ENCODE data around the gene URI1.

URI1 gene

GRCh38 chr19:30023330-30023729, 81.3 kb downstream of the URI1 start:
- Histone ChIP-seq H3K79me2 (ENCODE audit: insufficient read depth, low read length) (no peaks in the 10 kb centered on the region), H3K9me2 (ENCODE audit: low read depth, low read length) (no peaks in the 10 kb centered on the region), H3K36me3 (ENCODE audit: insufficient read depth, low read length) (peaks cover 19% of the 10 kb centered on the region), H3K27me3 (ENCODE audit: insufficient read depth, low read length) (no peaks in the 10 kb centered on the region), H3K9me3 (ENCODE audit: low read length) (0 out of 2 replicates have a peak, but pooled peaks cover 4% of the 10 kb centered on the region), H3K4me1 (ENCODE audit: insufficient read depth, low read length, severe bottlenecking) (no peaks in the 10 kb centered on the region), H2AFZ (ENCODE audit: low read length) (no peak overlapping the region), H3K27ac (ENCODE audit: low read depth, low read length, poor library complexity, severe bottlenecking) (no peak overlapping the region), H3K9ac (ENCODE audit: low read length) (no peak overlapping the region), H3F3A (ENCODE audit: insufficient read depth, low read length) (no peaks in the 10 kb centered on the region), H4K20me1 (ENCODE audit: insufficient read depth, low read length) (no peaks in the 10 kb centered on the region), H3K4me2 (ENCODE audit: low read length) (no peak overlapping the region), H3K4me3 (ENCODE audit: low read depth, low read length, poor library complexity, severe bottlenecking) (no peak overlapping the region)
- TF ChIP-seq EZH2 (IDR thresholded peaks at IDR 0.05; ENCODE audit: borderline replicate concordance, low read length): no peak
- no peak for TF ChIP-seq CTCF (IDR thresholded peaks at IDR 0.05; ENCODE audit: low read length)

- H3K27ac ChIP-seq (ENCODE audit: low read depth, low read length, poor library complexity, severe bottlenecking): no peak overlapping the region
Observed at GRCh38 chr19:30024091-30024490, 82.1 kb downstream of the URI1 start.

GRCh38 chr19:30026933-30027332, 84.9 kb downstream of the URI1 start:
- Histone ChIP-seq H3K4me2 (ENCODE audit: low read length) (no peak overlapping the region), H3K27ac (ENCODE audit: low read depth, low read length, poor library complexity, severe bottlenecking) (no peak overlapping the region), H3K9me3 (ENCODE audit: low read length) (0 out of 2 replicates have a peak, but pooled peaks cover 4% of the 10 kb centered on the region), H4K20me1 (ENCODE audit: insufficient read depth, low read length) (no peaks in the 10 kb centered on the region), H2AFZ (ENCODE audit: low read length) (no peak overlapping the region), H3K36me3 (ENCODE audit: insufficient read depth, low read length) (peaks cover 40% of the 10 kb centered on the region), H3K9ac (ENCODE audit: low read length) (no peak overlapping the region), H3K27me3 (ENCODE audit: insufficient read depth, low read length) (no peaks in the 10 kb centered on the region), H3K4me3 (ENCODE audit: low read depth, low read length, poor library complexity, severe bottlenecking) (no peak overlapping the region), H3K4me1 (ENCODE audit: insufficient read depth, low read length, severe bottlenecking) (no peaks in the 10 kb centered on the region), H3F3A (ENCODE audit: insufficient read depth, low read length) (no peaks in the 10 kb centered on the region), H3K79me2 (ENCODE audit: insufficient read depth, low read length) (no peaks in the 10 kb centered on the region), H3K9me2 (ENCODE audit: low read depth, low read length) (no peaks in the 10 kb centered on the region)
- TF ChIP-seq CTCF (IDR thresholded peaks at IDR 0.05; ENCODE audit: low read length): no peak
- no peak for TF ChIP-seq EZH2 (IDR thresholded peaks at IDR 0.05; ENCODE audit: borderline replicate concordance, low read length)

More at GRCh38 chr19:30024091-30024490, 82.1 kb downstream of the URI1 start:
- TF ChIP-seq EZH2 (IDR thresholded peaks at IDR 0.05; ENCODE audit: borderline replicate concordance, low read length): no peak
- TF ChIP-seq CTCF (IDR thresholded peaks at IDR 0.05; ENCODE audit: low read length): no peak
- Histone ChIP-seq H3K27me3 (ENCODE audit: insufficient read depth, low read length) (no peaks in the 10 kb centered on the region), H3K4me1 (ENCODE audit: insufficient read depth, low read length, severe bottlenecking) (no peaks in the 10 kb centered on the region), H3K9me2 (ENCODE audit: low read depth, low read length) (no peaks in the 10 kb centered on the region), H3K36me3 (ENCODE audit: insufficient read depth, low read length) (peaks cover 23% of the 10 kb centered on the region), H3K79me2 (ENCODE audit: insufficient read depth, low read length) (no peaks in the 10 kb centered on the region), H3K4me3 (ENCODE audit: low read depth, low read length, poor library complexity, severe bottlenecking) (no peak overlapping the region), H3K4me2 (ENCODE audit: low read length) (no peak overlapping the region), H4K20me1 (ENCODE audit: insufficient read depth, low read length) (no peaks in the 10 kb centered on the region), H3K9ac (ENCODE audit: low read length) (no peak overlapping the region), H3K9me3 (ENCODE audit: low read length) (0 out of 2 replicates have a peak, but pooled peaks cover 4% of the 10 kb centered on the region), H3F3A (ENCODE audit: insufficient read depth, low read length) (no peaks in the 10 kb centered on the region), H2AFZ (ENCODE audit: low read length) (no peak overlapping the region)
